Neural cell (in vitro differentiated cells): ENCODE data around the gene IL5RA.

Experiments
- CTCF ChIP-seq: fragments of 450-650 bp; IDR thresholded peaks from 2 replicates; pipeline ENCODE4 v1.5.1; 2014; ENCODE audit warnings: antibody characterized with exemption, mild to moderate bottlenecking, moderate library complexity; ENCODE audit not compliant: poor library complexity, severe bottlenecking
- EP300 ChIP-seq: fragments of 450-650 bp; conservative IDR thresholded peaks from 2 replicates; pipeline ENCODE4 v1.6.1; 2014; ENCODE audit warnings: antibody characterized with exemption, mild to moderate bottlenecking, moderate library complexity; ENCODE audit not compliant: poor library complexity, severe bottlenecking
- EZH2 ChIP-seq: fragments of 200-600, 300-800 bp; shearing (Covaris generic), sonication (generic); IDR thresholded peaks from 2 replicates; pipeline ENCODE4 v1.6.1; 2014; ENCODE audit warnings: antibody characterized with exemption, low read length, borderline replicate concordance, mild to moderate bottlenecking; ENCODE audit not compliant: insufficient read depth, poor library complexity, severe bottlenecking
- MXI1 ChIP-seq: fragments of 450-650 bp; conservative IDR thresholded peaks from 2 replicates; pipeline ENCODE4 v1.6.1; 2014; ENCODE audit warnings: antibody characterized with exemption, mild to moderate bottlenecking; ENCODE audit not compliant: poor library complexity, severe bottlenecking
- POLR2AphosphoS5 ChIP-seq: IDR thresholded peaks from 2 replicates; pipeline ENCODE4 v1.6.1; 2012
- RAD21 ChIP-seq: fragments of 450-650 bp; conservative IDR thresholded peaks from 2 replicates; pipeline ENCODE4 v1.6.1; 2014; ENCODE audit warnings: antibody characterized with exemption, mild to moderate bottlenecking, moderate library complexity
- REST ChIP-seq: IDR thresholded peaks from 2 replicates; pipeline ENCODE4 v1.6.1; 2012; ENCODE audit warnings: borderline replicate concordance
- SMC3 ChIP-seq: fragments of 450-650 bp; conservative IDR thresholded peaks from 2 replicates; pipeline ENCODE4 v1.6.1; 2014; ENCODE audit warnings: antibody characterized with exemption, mild to moderate bottlenecking, moderate library complexity; ENCODE audit not compliant: poor library complexity
- TAF1 ChIP-seq: IDR thresholded peaks from 2 replicates; pipeline ENCODE4 v1.6.1; 2012; ENCODE audit warnings: low read depth

GRCh38 chr3:3127432-3128010 lies 17.3 kb upstream of the IL5RA start:
- TF ChIP-seq POLR2AphosphoS5, result no peak
- TF ChIP-seq CTCF, result no peak
- no peak for TF ChIP-seq RAD21
- no peak for TF ChIP-seq SMC3
- TF ChIP-seq TAF1, result no peak
- no peak for TF ChIP-seq EP300
- no peak for TF ChIP-seq EZH2
- TF ChIP-seq REST, result no peak
- no peak for TF ChIP-seq MXI1
